ENCODE data around the gene PRELID2.
"Not testable (repeated sequence)": the region's sequence is repeated elsewhere in the genome, so short reads cannot be mapped to it uniquely, and the experiment has no call there.

Gene PRELID2

GRCh38 chr5:145738227-145738626, 96.9 kb downstream of the PRELID2 start:
- DNase-seq, result no peak

GRCh38 chr5:145737578-145737977, 97.6 kb downstream of the PRELID2 start:
- no peak for DNase-seq

GRCh38 chr5:145729956-145730355, 105.2 kb downstream of the PRELID2 start:
- not testable (repeated sequence) for DNase-seq

- DNase-seq, result no peak
These were observed 111.6 kb downstream of the PRELID2 start for GRCh38 chr5:145723516-145723915.

- DNase-seq, result peak in 1 of 3 experiments; percentile 22
These were observed 116.2 kb downstream of the PRELID2 start for GRCh38 chr5:145718956-145719355.

- DNase-seq, result no peak
These were observed 119.7 kb downstream of the PRELID2 start for GRCh38 chr5:145715412-145715811.

GRCh38 chr5:145712245-145712644, 122.9 kb downstream of the PRELID2 start:
- DNase-seq, result no peak

GRCh38 chr5:145711417-145711816, 123.7 kb downstream of the PRELID2 start:
- no peak for DNase-seq
